A549 (cell line): ENCODE results near the gene LAMA3.
"Not testable (repeated sequence)": the region's sequence is repeated elsewhere in the genome, so short reads cannot be mapped to it uniquely, and the experiment has no call there.

Experiments
- CTCF ChIP-seq: fragments of >200 bp; sonication (Bioruptor Twin); formaldehyde crosslinking; IDR thresholded peaks from 3 replicates; pipeline ENCODE4 v1.5.1; 2016
- HMGXB4 ChIP-seq: fragments of 250-450 bp; sonication (Bioruptor Pico); IDR thresholded peaks from 2 replicates; pipeline ENCODE4 v1.5.0; 2021; ENCODE audit warnings: mild to moderate bottlenecking, moderate library complexity, borderline replicate concordance
- RAD21 ChIP-seq, 2 experiments: fragments of >200 bp in 1 of 2; sonication (Bioruptor Twin) in 1 of 2; formaldehyde crosslinking in 1 of 2; IDR thresholded peaks in 1 of 2; conservative IDR thresholded peaks in 1 of 2; 2 replicates in 1 of 2; 3 replicates in 1 of 2; pipeline ENCODE4 v1.6.1; 2012 to 2018; ENCODE audit warnings: inconsistent platforms in 1 of 2

GRCh38 chr18:23733265-23733664 lies 44.0 kb downstream of the LAMA3 start:
- not testable (repeated sequence) for TF ChIP-seq CTCF; RAD21 (conservative IDR thresholded peaks at IDR 0.05 in 1 of 2, IDR thresholded peaks at IDR 0.05 in 1 of 2); HMGXB4 (CRISPR knock-in tag)
